HG03342 (cell line): ENCODE results near the gene CTNNA3.

Experiments
- ATAC-seq: cut with Tn5 transposase; IDR thresholded peaks from one replicate; pipeline ENCODE4 v1.9.1; 2021; ENCODE audit warnings: mild to moderate bottlenecking, moderate library complexity; ENCODE audit not compliant: unreplicated experiment

Gene CTNNA3

GRCh38 chr10:67046507-67046906 is 649.5 kb downstream of the CTNNA3 start:
- ATAC-seq, result no peak

GRCh38 chr10:67045404-67045803 is 650.6 kb downstream of the CTNNA3 start:
- ATAC-seq, result no peak

- ATAC-seq, result no peak
These were observed 653.0 kb downstream of the CTNNA3 start for GRCh38 chr10:67043041-67043440.

- ATAC-seq, result no peak
These were observed 659.2 kb downstream of the CTNNA3 start for GRCh38 chr10:67036808-67037207.

GRCh38 chr10:67033878-67034277 is 662.1 kb downstream of the CTNNA3 start:
- no peak for ATAC-seq

GRCh38 chr10:67022099-67022498 is 673.9 kb downstream of the CTNNA3 start:
- no peak for ATAC-seq

- no peak for ATAC-seq
These were observed 678.8 kb downstream of the CTNNA3 start for GRCh38 chr10:67017218-67017617.

- ATAC-seq, result no peak
These were observed 680.8 kb downstream of the CTNNA3 start for GRCh38 chr10:67015225-67015624.

GRCh38 chr10:67011981-67012380 is 684.0 kb downstream of the CTNNA3 start:
- ATAC-seq, result no peak

GRCh38 chr10:67011480-67011879 is 684.5 kb downstream of the CTNNA3 start:
- no peak for ATAC-seq

- no peak for ATAC-seq
These were observed 690.0 kb downstream of the CTNNA3 start for GRCh38 chr10:67005981-67006380.

- ATAC-seq, result no peak
These were observed 691.3 kb downstream of the CTNNA3 start for GRCh38 chr10:67004690-67005089.

- ATAC-seq, result no peak
These were observed 696.0 kb downstream of the CTNNA3 start for GRCh38 chr10:66999762-67000545.

GRCh38 chr10:66996996-66997395 is 699.0 kb downstream of the CTNNA3 start:
- ATAC-seq, result no peak

- no peak for ATAC-seq
These were observed 705.7 kb downstream of the CTNNA3 start for GRCh38 chr10:66990143-66990830.

GRCh38 chr10:66983475-66983818 is 712.5 kb downstream of the CTNNA3 start:
- no peak for ATAC-seq

GRCh38 chr10:66982792-66983474 is 713.1 kb downstream of the CTNNA3 start:
- ATAC-seq, result no peak

- ATAC-seq, result no peak
These were observed 714.0 kb downstream of the CTNNA3 start for GRCh38 chr10:66982053-66982420.

GRCh38 chr10:66981361-66982052 is 714.5 kb downstream of the CTNNA3 start:
- no peak for ATAC-seq

GRCh38 chr10:66980246-66980815 is 715.7 kb downstream of the CTNNA3 start:
- ATAC-seq, result no peak

GRCh38 chr10:66964946-66965345 is 731.0 kb downstream of the CTNNA3 start:
- ATAC-seq, result no peak
